K562 (cell line): Measurements from ENCODE around the gene LRRIQ4. TPM values are rescaled to one million over a fixed set of nuclear protein-coding genes. Genes with fewer than 3 reads are reported as not detected.

Experiments used
- ATAC-seq: fragments of 200-7000 bp; cut with Tn5 transposase; 3 replicates; pipeline ENCODE4 v1.9.1; 2020; ENCODE audit warnings: moderate library complexity
- BruUV-seq: library from RNA; stranded (reverse); fragments of 400-500 nt; replicated peaks from 2 replicates; lab custom pipeline; 2021; lab: Mats Ljungman, UMichigan
- CTCF ChIA-PET: fragments of 300-600 bp; formaldehyde crosslinking; extraction: SDS; loops from one replicate; lab custom pipeline; 2021; ENCODE audit warnings: low intra/inter-chr PET ratio; lab: Yijun Ruan, JAX
- POLR2A ChIA-PET: fragments of 300-600, 350-650 bp; sonication (Branson Sonifier 250); formaldehyde crosslinking; extraction: SDS; loops from one replicate; lab custom pipeline; 2021; ENCODE audit warnings: antibody characterized with exemption, inconsistent platforms; lab: Yijun Ruan, JAX
- DNase-seq, 4 experiments: peaks; one replicate each; pipeline versions ENCODE4 v3.0.0 to v3.0.0-alpha.2; 2011 to 2018; ENCODE audit warnings: low spot score in 3 of 4, mixed read lengths in 3 of 4; ENCODE audit errors: extremely low read depth in 1 of 4
- FAIRE-seq: peaks from 2 replicates; lab custom pipeline; 2011; peaks lifted over from hg19 to GRCh38; lab: Jason Lieb, UNC
- H2AFZ ChIP-seq: 2 replicates; pipeline ENCODE4 v1.6.0; 2011; ENCODE audit warnings: low read depth, low read length, control low read depth, inconsistent platforms
- H3K27ac ChIP-seq: fragments of 200-600 bp; 3 replicates; pipeline ENCODE4 v1.8.0; 2011; ENCODE audit warnings: low read depth, mild to moderate bottlenecking, control low read depth, inconsistent platforms, low read length, moderate library complexity, mixed read lengths; ENCODE audit errors: extremely low read depth
- H3K27me3 ChIP-seq, 2 experiments: fragments of 300-600 bp in 1 of 2; 2 replicates in 1 of 2; 3 replicates in 1 of 2; pipeline versions ENCODE4 v1.6.0 to v1.8.0; 2011; ENCODE audit warnings: inconsistent platforms in 2 of 2, low read length in 2 of 2, mild to moderate bottlenecking in 1 of 2, mixed read lengths in 1 of 2, moderate library complexity in 1 of 2; ENCODE audit not compliant: control insufficient read depth in 2 of 2, insufficient read depth in 2 of 2
- H3K36me3 ChIP-seq: fragments of 300-600 bp; 3 replicates; pipeline ENCODE4 v1.8.0; 2011; ENCODE audit warnings: mild to moderate bottlenecking, low read length, inconsistent platforms; ENCODE audit not compliant: control insufficient read depth, insufficient read depth
- H3K4me1 ChIP-seq, 2 experiments: fragments of 200-600 bp in 1 of 2; replicated peaks in 1 of 2; 2 replicates in 1 of 2; 3 replicates in 1 of 2; pipeline versions ENCODE4 v1.5.1 to v1.8.0; 2011; ENCODE audit warnings: inconsistent platforms in 2 of 2, low read length in 2 of 2, mild to moderate bottlenecking in 1 of 2, mixed read lengths in 1 of 2, moderate library complexity in 1 of 2; ENCODE audit not compliant: control insufficient read depth in 2 of 2, insufficient read depth in 2 of 2
- H3K4me2 ChIP-seq: 2 replicates; pipeline ENCODE4 v1.6.1; 2011; ENCODE audit warnings: low read length, control low read depth, inconsistent platforms, mixed read lengths; ENCODE audit not compliant: insufficient read depth
- H3K4me3 ChIP-seq: fragments of 200-600 bp; sonication (generic), shearing (Covaris generic); 2 replicates; pipeline ENCODE4 v1.5.1; 2016; ENCODE audit warnings: control low read depth, inconsistent platforms
- H3K79me2 ChIP-seq: fragments of 200-600 bp; 3 replicates; pipeline ENCODE4 v1.8.0; 2011; ENCODE audit warnings: low read length, inconsistent platforms; ENCODE audit not compliant: control insufficient read depth, insufficient read depth
- H3K9ac ChIP-seq, 2 experiments: 2 replicates each; pipeline versions ENCODE4 v1.6.0 to v1.6.1; 2011; ENCODE audit warnings: low read depth in 2 of 2, low read length in 2 of 2, control low read depth in 1 of 2, inconsistent platforms in 1 of 2, mild to moderate bottlenecking in 1 of 2, mixed read lengths in 1 of 2; ENCODE audit not compliant: insufficient read depth in 1 of 2
- H3K9me1 ChIP-seq: one replicate; pipeline ENCODE4 v1.6.0; 2011; ENCODE audit warnings: inconsistent platforms, mild to moderate bottlenecking, low read length, moderate library complexity; ENCODE audit not compliant: control insufficient read depth, insufficient read depth
- H3K9me3 ChIP-seq: replicated peaks from 2 replicates; pipeline ENCODE4 v1.5.1; 2011; ENCODE audit warnings: low read depth, low read length, inconsistent platforms; ENCODE audit not compliant: control insufficient read depth, insufficient read depth
- H4K20me1 ChIP-seq: replicated peaks from 2 replicates; pipeline ENCODE4 v1.6.1; 2011; ENCODE audit warnings: low read length, inconsistent platforms, mixed read lengths; ENCODE audit not compliant: control insufficient read depth, insufficient read depth
- CAMTA2 ChIP-seq: fragments of 250-450 bp; sonication (Bioruptor Pico); conservative IDR thresholded peaks from 2 replicates; pipeline ENCODE4 v1.5.1; 2022
- CHD1 ChIP-seq: fragments of 200-600 bp; sonication (generic); IDR thresholded peaks from one replicate; pipeline ENCODE4 v1.6.1; 2012; ENCODE audit warnings: mild to moderate bottlenecking, moderate library complexity, low read length, inconsistent platforms
- CREM ChIP-seq: IDR thresholded peaks from 2 replicates; pipeline ENCODE4 v1.6.1; 2014; ENCODE audit warnings: antibody characterized with exemption, low read depth
- FOXA3 ChIP-seq, 2 experiments: fragments of 450-650 bp in 1 of 2; sonication (generic) in 1 of 2; formaldehyde crosslinking; IDR thresholded peaks in 1 of 2; conservative IDR thresholded peaks in 1 of 2; 2 replicates each; pipeline versions ENCODE4 v1.4.0 to v1.8.0; 2020 to 2022; ENCODE audit warnings: mild to moderate bottlenecking in 2 of 2, missing genetic modification reagents in 1 of 2
- HIVEP1 ChIP-seq: fragments of 250-450 bp; sonication (Bioruptor Pico); IDR thresholded peaks from 2 replicates; pipeline ENCODE4 v1.4.0; 2020; ENCODE audit warnings: mild to moderate bottlenecking
- IFI16 ChIP-seq: fragments of 250-450 bp; sonication (Bioruptor Pico); IDR thresholded peaks from 2 replicates; pipeline ENCODE4 v2.1.2; 2022; ENCODE audit warnings: mild to moderate bottlenecking, inconsistent platforms
- IRF2 ChIP-seq: sonication (generic); formaldehyde crosslinking; IDR thresholded peaks from 2 replicates; pipeline ENCODE4 v1.8.1; 2022; ENCODE audit warnings: mild to moderate bottlenecking, missing genetic modification reagents
- MYBL2 ChIP-seq, 2 experiments: fragments of 450-650 bp in 1 of 2; sonication (generic) in 1 of 2; formaldehyde crosslinking in 1 of 2; IDR thresholded peaks; 2 replicates each; pipeline versions ENCODE4 v1.6.1 to v1.8.1; 2017 to 2022; ENCODE audit warnings: borderline replicate concordance in 1 of 2, inconsistent platforms in 1 of 2, low read depth in 1 of 2, mild to moderate bottlenecking in 1 of 2, missing genetic modification reagents in 1 of 2, moderate library complexity in 1 of 2
- RBM34 ChIP-seq: fragments of 200-400 bp; formaldehyde crosslinking; IDR thresholded peaks from 2 replicates; pipeline ENCODE4 v1.6.1; 2018; ENCODE audit warnings: low read length, borderline replicate concordance; ENCODE audit not compliant: insufficient read depth
- SAP30 ChIP-seq: fragments of 200-600 bp; sonication (generic); IDR thresholded peaks from 2 replicates; pipeline ENCODE4 v1.6.1; 2012; ENCODE audit warnings: borderline replicate concordance, low read depth, mild to moderate bottlenecking, moderate library complexity, low read length, control low read depth, inconsistent platforms; ENCODE audit not compliant: insufficient read depth, poor library complexity, severe bottlenecking
- TRIM24 ChIP-seq, 2 experiments: fragments of 450-650 bp; IDR thresholded peaks; 2 replicates each; pipeline ENCODE4 v1.6.1; 2016
- ZFP1 ChIP-seq: fragments of 450-650 bp; formaldehyde crosslinking; IDR thresholded peaks from 2 replicates; pipeline ENCODE4 v1.4.0; 2020; ENCODE audit warnings: mild to moderate bottlenecking, mixed read lengths
- ZNF12 ChIP-seq: sonication (generic); formaldehyde crosslinking; IDR thresholded peaks from 2 replicates; pipeline ENCODE4 v1.4.0; 2020; ENCODE audit warnings: mild to moderate bottlenecking, missing genetic modification reagents
- ZNF354B ChIP-seq: fragments of 250-450 bp; sonication (Bioruptor Pico); IDR thresholded peaks from 2 replicates; pipeline ENCODE4 v1.4.0; 2020
- ZNF507 ChIP-seq: conservative IDR thresholded peaks from 2 replicates; pipeline ENCODE4 v1.6.1; 2017; ENCODE audit warnings: missing genetic modification characterization, missing compliant biosample characterization
- ZNF780A ChIP-seq: fragments of 250-450 bp; sonication (Bioruptor Pico); IDR thresholded peaks from 2 replicates; pipeline ENCODE4 v1.5.0; 2021; ENCODE audit warnings: mild to moderate bottlenecking
- WGBS: fragments of 100-300 bp; shearing (Covaris generic); methylation state at CpG from one replicate; pipeline ENCODE4 v1.1.6; 2016; ENCODE audit warnings: low coverage, mixed read lengths; ENCODE audit not compliant: insufficient coverage; ENCODE audit errors: missing lambda C conversion rate; 5-methylcytosine and 5-hydroxymethylcytosine counted together
- in situ Hi-C: fragments of 300-500 bp; cut with MboI; formaldehyde crosslinking; loops from 4 replicates; pipeline ENCODE4 v1.15.0; 2018; ENCODE audit warnings: inconsistent platforms, mixed read lengths
- intact Hi-C: fragments of 100-400 bp; cut with micrococcal nuclease; formaldehyde crosslinking; loops from 2 replicates; pipeline ENCODE4 v1.14.2; 2022
- polyA plus RNA-seq, 8 experiments: library from polyadenylated mRNA; depleted of rRNA in 4 of 8; stranded (reverse) in 5 of 8; unstranded in 3 of 8; fragments of >200 nt; fragmentation: Nextera tagmentation in 2 of 8; fragmentation: Illumina TruSeq in 1 of 8; extraction: Ambion mirVana in 2 of 8; extraction: Trizol in 1 of 8; gene quantifications; 2 replicates each; pipeline versions ENCODE4 v1.2.1 to v1.2.3, GENCODE V29; 2011 to 2014; ENCODE audit warnings: inconsistent platforms in 1 of 8, missing spikeins in 1 of 8
- total RNA-seq, 7 experiments: library from RNA; depleted of rRNA in 6 of 7; stranded (reverse); fragments of >200 nt in 6 of 7; fragmentation: Illumina TruSeq in 2 of 7; extraction: Trizol in 2 of 7; gene quantifications; 2 replicates each; pipeline versions ENCODE4 v1.2.1 to v1.2.3, GENCODE V29; 2011 to 2021; ENCODE audit warnings: low replicate concordance in 1 of 7

Gene LRRIQ4
- total and polyA plus RNA-seq, 9 of the 15 experiments (the other 6 are each of a cell fraction or from before 2014, with no cell fraction given), result not detected

- H4K20me1 ChIP-seq, result no peaks in the 10 kb centered on the region
- ChIA-PET CTCF (no interaction called here), POLR2A (no interaction called here)
- ATAC-seq, result no peak
- H2AFZ ChIP-seq, result no peak overlapping the region
- 55% methylated on average over 3 of the region's 3 CpGs for WGBS
- in situ Hi-C loops (no loop called here), intact Hi-C loops (no loop called here)
- H3K36me3 ChIP-seq, result no peaks in the 10 kb centered on the region
- no peaks in the 10 kb centered on the region for H3K9me3 ChIP-seq
- peaks cover 9 to 28% of the 10 kb centered on the region in 2 experiments; a peak in 4 of 5 replicates for H3K27me3 ChIP-seq
- no peak overlapping the region for H3K4me2 ChIP-seq
- no TSS peak for BruUV-seq
- 0 out of 5 replicates have a peak, but pooled peaks cover 0 to 4% of the 10 kb centered on the region in 2 experiments for H3K4me1 ChIP-seq
- no peaks in the 10 kb centered on the region for H3K9me1 ChIP-seq
- H3K4me3 ChIP-seq, result no peak overlapping the region
- no peak overlapping the region for H3K9ac ChIP-seq
- no peaks in the 10 kb centered on the region for H3K79me2 ChIP-seq
- no peak for FAIRE-seq
- TF ChIP-seq MYBL2 (IDR thresholded peaks at IDR 0.05; ENCODE audit: low read depth) (no peak), MYBL2 (CRISPR knock-in tag; IDR thresholded peaks at IDR 0.05; ENCODE audit: borderline replicate concordance) (no peak), RBM34 (no peak), ZNF507 (tag) (no peak), ZNF12 (CRISPR knock-in tag) (no peak), HIVEP1 (no peak), CREM (no peak), SAP30 (no peak), CAMTA2 (no peak), IRF2 (CRISPR knock-in tag) (no peak), ZNF780A (CRISPR knock-in tag) (no peak), CHD1 (no peak), ZFP1 (CRISPR knock-in tag) (no peak), IFI16 (no peak), TRIM24 (IDR thresholded peaks at IDR 0.05) (no peak), ZNF354B (CRISPR knock-in tag) (no peak), FOXA3 (CRISPR knock-in tag; conservative IDR thresholded peaks at IDR 0.05 in 1 of 2, IDR thresholded peaks at IDR 0.05 in 1 of 2) (no peak)
- DNase-seq, result no peak
- H3K27ac ChIP-seq, result no peak overlapping the region
Measured at GRCh38 chr3:169848741-169849140, 36.1 kb downstream of the LRRIQ4 start.
